HG03469 (cell line): ENCODE measurements around the gene PPM1H.

ENCODE experiments used
- ATAC-seq: cut with Tn5 transposase; IDR thresholded peaks from one replicate; pipeline ENCODE4 v1.9.1; 2021; ENCODE audit warnings: mild to moderate bottlenecking, moderate library complexity, moderate number of reproducible peaks; ENCODE audit not compliant: unreplicated experiment

The PPM1H gene

GRCh38 chr12:62658910-62659309 is 276.0 kb downstream of the PPM1H start:
- no peak for ATAC-seq

GRCh38 chr12:62657363-62657632 is 277.7 kb downstream of the PPM1H start:
- ATAC-seq, result no peak

- no peak for ATAC-seq
These were observed 278.2 kb downstream of the PPM1H start for GRCh38 chr12:62656591-62657362.

DNA sequence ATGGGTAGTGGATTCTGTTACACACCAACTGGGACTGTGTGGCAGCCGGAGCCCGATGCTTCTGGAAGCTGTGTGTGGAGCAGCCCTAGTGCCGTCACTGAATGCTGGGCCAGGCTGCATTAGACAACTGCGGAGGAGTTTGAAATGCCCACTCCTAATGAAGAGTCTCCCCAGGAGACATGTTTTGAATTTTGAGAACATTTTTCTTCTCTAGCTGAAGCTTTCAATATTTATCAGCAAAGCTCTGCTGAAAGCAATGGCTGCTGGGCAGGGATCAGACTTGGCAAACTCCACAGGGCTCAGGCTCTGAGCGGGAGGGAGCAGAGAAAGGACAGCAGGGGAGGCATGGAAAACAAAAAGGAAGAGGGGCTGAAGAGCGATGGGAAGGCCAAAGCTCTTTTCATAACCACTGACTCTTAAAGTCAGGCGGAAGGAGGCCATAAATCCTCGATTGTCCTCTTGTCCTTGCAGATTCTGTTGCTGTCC is 279.2 kb downstream of the PPM1H start:
- ATAC-seq, result no peak

GRCh38 chr12:62654326-62655241 is 280.4 kb downstream of the PPM1H start:
- no peak for ATAC-seq

DNA sequence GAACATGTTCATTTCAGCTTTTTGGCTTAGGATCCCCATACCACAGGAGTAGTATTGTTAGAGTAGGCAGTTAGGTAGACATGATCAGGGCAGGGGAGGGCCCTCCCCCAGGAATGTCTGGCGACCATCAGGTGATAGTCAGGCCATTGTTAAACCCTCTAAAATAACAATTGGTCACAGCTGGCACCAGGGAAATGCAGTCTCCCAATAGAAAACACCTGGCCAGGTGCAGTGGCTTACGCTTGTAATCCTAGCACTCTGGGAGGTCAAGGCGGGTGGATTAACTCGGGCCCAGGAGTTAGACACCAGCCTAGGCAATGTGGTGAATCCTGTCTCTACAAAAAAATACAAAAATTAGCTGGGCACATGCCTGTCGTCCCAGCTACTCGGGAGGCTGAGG is 281.2 kb downstream of the PPM1H start:
- ATAC-seq, result no peak

- ATAC-seq, result no peak
These were observed 281.6 kb downstream of the PPM1H start for GRCh38 chr12:62653304-62653703.

GRCh38 chr12:62651138-62651537 is 283.8 kb downstream of the PPM1H start:
- ATAC-seq, result no peak

DNA sequence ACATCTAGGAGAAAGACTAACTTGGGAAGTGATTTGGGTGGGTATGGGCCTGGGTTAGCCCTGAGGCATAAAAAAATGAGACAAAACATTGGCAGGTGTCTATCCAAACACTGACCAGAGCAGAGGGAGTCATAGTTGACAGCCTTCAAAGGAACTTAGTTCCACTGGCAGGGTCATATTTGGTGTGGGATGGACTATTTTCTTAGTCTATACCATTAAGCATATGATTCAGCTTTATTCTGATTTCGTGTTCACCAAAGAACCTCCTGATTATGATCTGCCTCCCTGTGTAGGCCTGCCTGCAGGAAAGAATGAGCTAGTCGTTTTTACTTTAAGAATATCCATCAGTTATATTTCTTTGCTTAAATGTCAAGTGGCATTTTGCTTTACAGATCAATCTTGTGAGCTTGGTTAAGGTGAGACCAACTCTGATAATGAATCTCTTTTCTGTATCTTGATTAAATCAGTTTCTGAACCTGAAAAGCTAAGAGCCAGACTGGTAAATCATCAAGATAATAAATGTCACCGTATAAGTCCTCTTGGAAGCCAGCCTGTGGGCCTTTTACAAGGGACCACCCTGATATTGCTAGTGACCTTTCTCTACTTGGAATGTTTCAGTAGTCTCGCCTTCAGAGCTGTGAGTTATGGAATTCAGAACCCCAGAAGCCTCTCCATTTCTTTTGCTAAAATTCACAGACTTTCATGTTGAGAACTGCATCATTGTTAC is 285.4 kb downstream of the PPM1H start:
- ATAC-seq, result no peak

DNA sequence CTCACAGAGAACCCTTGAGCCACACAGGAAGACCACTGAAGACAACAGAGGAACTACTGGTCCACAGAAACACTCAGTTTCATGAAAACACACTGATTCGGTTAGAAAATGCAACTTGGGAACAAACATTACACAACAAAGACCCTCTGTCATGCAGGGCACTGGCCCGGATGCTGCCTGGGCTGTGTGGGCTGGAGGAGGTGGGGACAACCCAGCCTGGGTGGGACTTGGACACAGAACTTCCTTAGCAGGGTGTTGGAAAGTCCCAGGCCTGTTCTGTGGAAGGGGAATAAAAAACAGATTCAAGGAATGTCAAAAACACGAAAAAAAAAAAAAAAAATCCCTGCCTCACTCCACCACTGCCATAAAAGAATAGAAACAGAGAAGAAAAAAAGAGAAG is 287.4 kb downstream of the PPM1H start:
- no peak for ATAC-seq

- ATAC-seq, result no peak
These were observed 288.4 kb downstream of the PPM1H start for GRCh38 chr12:62646566-62646965.

DNA sequence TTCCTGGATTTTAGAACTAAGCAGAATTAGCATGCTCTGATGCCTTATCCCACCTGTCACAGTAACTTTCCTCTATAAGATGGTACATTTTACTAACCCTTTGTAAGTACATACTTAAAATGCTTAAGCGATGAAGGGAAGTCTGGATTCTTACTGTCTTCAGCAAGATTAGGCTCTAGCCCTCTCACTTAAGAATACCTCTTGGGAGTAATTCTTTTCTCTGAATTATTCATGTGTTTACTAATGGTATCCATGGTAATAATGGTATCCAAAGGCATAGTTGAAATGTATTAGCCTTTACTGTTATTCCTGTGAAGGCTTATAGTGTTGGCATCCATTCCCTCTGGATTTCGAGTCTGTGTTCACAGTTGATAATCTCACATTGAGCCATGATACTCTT is 291.5 kb downstream of the PPM1H start:
- no peak for ATAC-seq

GRCh38 chr12:62642486-62642885 is 292.5 kb downstream of the PPM1H start:
- ATAC-seq, result no peak

- ATAC-seq, result peak; percentile 82
These were observed 294.0 kb downstream of the PPM1H start for GRCh38 chr12:62640910-62641448.

DNA sequence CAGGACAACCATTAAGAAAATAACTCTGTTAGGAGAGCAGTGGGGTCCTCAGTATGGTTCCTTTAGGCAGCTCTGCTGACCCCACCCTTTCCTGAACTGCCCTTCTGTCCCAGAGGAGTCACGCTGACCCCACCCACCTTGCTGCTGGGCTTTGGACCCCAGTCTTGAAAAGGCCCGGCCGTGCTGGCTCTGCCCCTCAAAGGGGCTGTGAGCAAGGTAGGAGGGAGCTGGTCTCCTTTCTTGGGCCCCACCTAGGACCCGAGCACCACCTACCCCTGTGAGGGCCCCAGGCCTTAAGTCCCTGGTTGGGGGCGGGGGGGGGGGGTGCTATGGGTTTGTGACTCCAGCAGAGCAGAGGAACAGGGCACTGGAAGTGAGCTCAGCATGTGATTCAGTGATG is 297.3 kb downstream of the PPM1H start:
- ATAC-seq, result no peak

DNA sequence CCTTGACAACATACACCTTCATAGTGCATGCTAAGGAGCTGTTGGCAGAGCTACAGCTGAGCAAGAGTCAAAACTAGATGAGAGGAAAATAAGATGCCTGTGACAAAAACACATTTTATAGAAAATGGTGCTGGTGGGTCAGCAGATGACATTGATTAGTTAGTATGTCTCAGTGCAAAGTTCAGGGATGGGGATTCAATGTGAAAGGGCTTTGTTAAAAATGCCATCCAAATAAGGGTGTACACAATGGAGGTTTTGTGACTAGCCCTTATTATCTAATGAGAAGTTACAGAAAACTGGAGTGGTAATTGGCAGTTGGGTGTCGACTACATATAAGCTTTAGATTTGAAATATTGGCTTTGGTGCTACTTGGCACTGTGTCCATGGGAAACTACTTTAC is 299.3 kb downstream of the PPM1H start:
- ATAC-seq, result no peak

DNA sequence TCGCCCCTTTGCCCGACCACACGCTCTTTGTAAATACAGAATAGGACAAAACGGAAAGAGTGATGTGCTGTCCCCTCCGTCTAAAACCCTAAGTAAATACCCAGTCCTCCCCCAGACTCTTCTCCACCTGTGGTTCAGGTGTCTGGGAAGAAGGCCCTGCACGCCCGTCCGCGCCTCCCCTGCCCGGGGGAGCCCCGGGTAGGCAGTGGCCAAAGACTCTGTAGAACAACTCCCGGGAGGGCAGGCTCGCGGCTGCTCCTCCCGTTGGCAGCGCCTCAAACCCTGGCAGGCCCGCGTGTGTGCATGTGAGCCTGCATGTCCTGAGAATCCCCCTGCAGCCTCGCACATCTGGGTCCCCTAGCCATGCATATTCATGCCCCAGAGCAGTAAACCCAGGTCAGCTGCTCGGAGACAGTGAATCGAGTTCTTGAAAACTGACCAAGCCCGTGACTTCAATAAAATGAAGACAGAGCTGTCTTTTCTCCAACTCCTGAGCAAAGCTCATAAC is 302.5 kb downstream of the PPM1H start:
- no peak for ATAC-seq

DNA sequence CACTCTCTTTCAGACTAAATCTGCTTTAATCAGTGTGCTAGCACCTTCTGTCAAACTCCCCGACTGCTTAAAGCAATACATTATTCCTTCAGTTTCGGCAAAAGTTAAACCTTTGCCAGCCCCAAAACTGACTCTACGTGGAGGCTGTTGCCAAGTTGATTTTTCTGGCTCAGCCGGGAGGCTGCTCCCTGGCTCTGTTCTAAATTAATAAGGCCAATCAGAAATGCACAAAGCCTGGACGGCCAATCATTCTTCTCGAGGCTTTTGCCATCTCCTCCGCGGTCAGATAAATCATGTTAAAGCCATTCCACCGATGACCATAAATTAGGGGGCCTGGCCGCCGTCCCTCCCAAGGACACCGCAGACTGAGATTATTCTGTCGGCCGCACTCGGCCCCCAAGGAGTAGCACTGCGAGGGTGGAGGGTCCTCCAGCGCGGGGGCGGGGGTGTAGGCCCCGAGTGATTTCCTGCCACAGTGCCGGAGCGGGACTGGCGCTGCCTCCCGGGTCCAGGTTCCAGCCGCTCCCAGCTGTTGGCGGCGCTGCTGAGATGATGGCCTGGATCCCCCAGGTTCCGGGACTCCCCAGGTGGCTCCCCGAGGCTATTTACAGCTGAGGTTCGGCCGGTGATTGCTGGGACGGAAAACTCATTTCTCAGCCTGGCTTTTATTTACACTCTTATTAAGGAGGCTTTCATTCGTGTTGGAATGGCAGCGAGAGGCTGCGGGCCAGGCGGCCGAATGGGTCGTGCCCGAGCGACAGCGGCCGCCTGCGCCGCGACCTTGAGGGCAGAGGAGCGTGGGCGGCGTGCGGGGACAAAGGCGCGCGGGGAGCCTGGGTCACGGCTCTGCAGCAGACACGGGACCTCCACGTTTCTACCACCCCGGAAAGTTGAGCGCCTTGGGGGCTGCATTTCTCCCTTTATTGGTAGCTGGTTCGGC is 303.2 kb downstream of the PPM1H start:
- no peak for ATAC-seq

GRCh38 chr12:62629971-62630739 is 304.8 kb downstream of the PPM1H start:
- no peak for ATAC-seq
